Posterior cingulate gyrus (tissue), 11 donors: Measurements from ENCODE around the gene MYBPH.

Experiments used
- DNase-seq, 10 donors: peaks; one replicate each; pipeline versions ENCODE4 v3.0.0 to v3.0.0-alpha.2; 2020 to 2021; ENCODE audit warnings: mixed read lengths in 3 of 10
- intact Hi-C: fragments of 100-400 bp; cut with DNase I; formaldehyde crosslinking; loops from one replicate; pipeline ENCODE4 v1.15.1; 2023

Gene MYBPH

GRCh38 chr1:203122159-203122558, 53.5 kb downstream of the MYBPH start:
- intact Hi-C loops: loop anchor here (5.0 kb wide), 1 partner anchor 45 kb away; no protein-coding TSS in a partner anchor
- no peak for DNase-seq

GRCh38 chr1:203121186-203122015, 54.2 kb downstream of the MYBPH start:
- intact Hi-C loops: loop anchor here (2.0 to 5.0 kb wide), 2 partner anchors 44 to 51 kb away; no protein-coding TSS in a partner anchor

GRCh38 chr1:203120325-203121153, 55.1 kb downstream of the MYBPH start:
- DNase-seq: peak in 1 of 10 donors; percentile 44
- intact Hi-C loops: loop anchor here (2.0 to 5.0 kb wide), 2 partner anchors 43 to 52 kb away; no protein-coding TSS in a partner anchor

More at GRCh38 chr1:203121186-203122015, 54.2 kb downstream of the MYBPH start:
- DNase-seq: peak in 1 of 10 donors; percentile 28
